GM13977 (cell line): ENCODE measurements around the gene MAN1B1.
A peak's percentile ranks its signal among the peaks of the same experiment; 100 is the strongest.

Experiments used
- DNase-seq: peaks from one replicate; pipeline ENCODE4 v3.0.0; 2012; ENCODE audit warnings: low spot score
- in situ Hi-C: fragments of 300-500 bp; cut with MboI; formaldehyde crosslinking; loops from one replicate; pipeline ENCODE4 v1.12.0; 2022; ENCODE audit warnings: low sequenced_read_pairs, low pct_unique_long_range_greater_than_20kb, mixed read lengths, inconsistent platforms; ENCODE audit not compliant: unreplicated experiment
- TF ChIP-seq, protein P1 (sequence below): IDR thresholded peaks from 2 replicates; pipeline ENCODE4 v1.5.1; 2012; ENCODE audit warnings: mild to moderate bottlenecking, control low read depth; ENCODE audit not compliant: insufficient read depth; ENCODE audit errors: extremely low read depth, missing control alignments

The MAN1B1 gene

DNA sequence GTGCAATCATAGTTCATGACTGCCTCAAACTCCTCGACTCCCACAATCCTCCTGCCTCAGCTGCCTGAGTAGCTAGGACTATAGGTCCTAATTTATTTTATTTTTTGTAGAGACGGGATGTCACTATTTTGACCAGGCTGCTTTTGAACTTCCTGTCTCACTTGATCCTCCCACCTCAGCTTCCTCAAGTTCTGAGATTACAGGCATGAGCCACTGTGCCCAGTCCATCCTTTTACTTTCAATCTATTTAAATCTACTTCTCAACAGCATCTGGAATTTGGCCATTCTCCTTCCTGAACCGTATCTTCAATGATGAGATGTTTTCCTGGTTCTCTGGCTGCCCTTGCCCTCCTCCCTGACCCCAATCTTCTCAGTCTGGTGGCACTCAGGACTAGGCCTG, 40.0 kb downstream of the MAN1B1 start:
- TF ChIP-seq, protein P1, sequence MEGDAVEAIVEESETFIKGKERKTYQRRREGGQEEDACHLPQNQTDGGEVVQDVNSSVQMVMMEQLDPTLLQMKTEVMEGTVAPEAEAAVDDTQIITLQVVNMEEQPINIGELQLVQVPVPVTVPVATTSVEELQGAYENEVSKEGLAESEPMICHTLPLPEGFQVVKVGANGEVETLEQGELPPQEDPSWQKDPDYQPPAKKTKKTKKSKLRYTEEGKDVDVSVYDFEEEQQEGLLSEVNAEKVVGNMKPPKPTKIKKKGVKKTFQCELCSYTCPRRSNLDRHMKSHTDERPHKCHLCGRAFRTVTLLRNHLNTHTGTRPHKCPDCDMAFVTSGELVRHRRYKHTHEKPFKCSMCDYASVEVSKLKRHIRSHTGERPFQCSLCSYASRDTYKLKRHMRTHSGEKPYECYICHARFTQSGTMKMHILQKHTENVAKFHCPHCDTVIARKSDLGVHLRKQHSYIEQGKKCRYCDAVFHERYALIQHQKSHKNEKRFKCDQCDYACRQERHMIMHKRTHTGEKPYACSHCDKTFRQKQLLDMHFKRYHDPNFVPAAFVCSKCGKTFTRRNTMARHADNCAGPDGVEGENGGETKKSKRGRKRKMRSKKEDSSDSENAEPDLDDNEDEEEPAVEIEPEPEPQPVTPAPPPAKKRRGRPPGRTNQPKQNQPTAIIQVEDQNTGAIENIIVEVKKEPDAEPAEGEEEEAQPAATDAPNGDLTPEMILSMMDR = no peak
- in situ Hi-C loops = loop anchor here (10.0 kb wide), 1 partner anchor 98 kb away; the partner anchor contains the start of genes CYSRT1, RNF208 and RNF224
- no peak for DNase-seq

DNA sequence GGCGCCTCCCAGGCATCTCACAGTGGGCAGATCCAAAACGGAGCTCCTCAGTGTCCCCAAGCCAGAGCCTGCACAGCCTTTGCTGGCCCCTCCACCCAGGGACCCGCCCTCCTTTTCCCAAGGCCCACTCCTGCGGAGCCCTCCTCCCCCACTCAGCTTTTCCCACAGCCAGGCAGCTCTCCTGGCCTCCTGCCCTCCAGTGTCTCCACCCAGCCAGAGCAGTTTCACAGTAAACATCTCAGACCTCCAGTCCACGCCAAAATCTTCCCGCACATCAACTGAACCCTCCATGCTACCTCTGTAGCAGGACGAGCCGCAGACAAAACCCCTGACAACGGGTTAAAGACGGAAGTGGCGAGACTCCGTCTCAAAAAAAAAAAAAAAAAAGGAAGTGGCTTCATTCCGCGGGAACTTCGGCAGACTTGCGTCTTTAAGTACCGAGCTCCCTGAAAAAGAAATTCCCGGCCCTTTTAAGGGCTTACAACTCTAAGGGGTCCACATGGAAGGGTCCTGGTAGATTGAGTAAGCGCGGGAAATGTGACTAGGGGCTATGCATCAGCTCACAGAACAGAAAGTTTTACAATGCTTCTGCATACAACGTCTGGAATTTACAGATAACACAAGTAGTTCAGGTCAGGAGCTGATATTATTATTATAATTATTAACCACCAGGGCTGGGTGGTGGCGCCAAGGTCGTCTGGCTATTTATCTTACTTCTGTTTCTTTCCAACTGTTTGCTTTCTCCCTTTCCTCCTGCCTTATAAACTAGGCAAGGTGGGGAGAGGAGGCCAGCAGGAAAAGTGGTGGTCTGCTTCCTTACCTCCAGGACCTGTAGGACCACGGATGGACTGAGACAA, 40.7 kb downstream of the MAN1B1 start:
- in situ Hi-C loops = loop anchor here (10.0 kb wide), 1 partner anchor 97 kb away; the partner anchor contains the start of genes CYSRT1, RNF208 and RNF224
- TF ChIP-seq, protein P1 = no peak
- DNase-seq = no peak

DNA sequence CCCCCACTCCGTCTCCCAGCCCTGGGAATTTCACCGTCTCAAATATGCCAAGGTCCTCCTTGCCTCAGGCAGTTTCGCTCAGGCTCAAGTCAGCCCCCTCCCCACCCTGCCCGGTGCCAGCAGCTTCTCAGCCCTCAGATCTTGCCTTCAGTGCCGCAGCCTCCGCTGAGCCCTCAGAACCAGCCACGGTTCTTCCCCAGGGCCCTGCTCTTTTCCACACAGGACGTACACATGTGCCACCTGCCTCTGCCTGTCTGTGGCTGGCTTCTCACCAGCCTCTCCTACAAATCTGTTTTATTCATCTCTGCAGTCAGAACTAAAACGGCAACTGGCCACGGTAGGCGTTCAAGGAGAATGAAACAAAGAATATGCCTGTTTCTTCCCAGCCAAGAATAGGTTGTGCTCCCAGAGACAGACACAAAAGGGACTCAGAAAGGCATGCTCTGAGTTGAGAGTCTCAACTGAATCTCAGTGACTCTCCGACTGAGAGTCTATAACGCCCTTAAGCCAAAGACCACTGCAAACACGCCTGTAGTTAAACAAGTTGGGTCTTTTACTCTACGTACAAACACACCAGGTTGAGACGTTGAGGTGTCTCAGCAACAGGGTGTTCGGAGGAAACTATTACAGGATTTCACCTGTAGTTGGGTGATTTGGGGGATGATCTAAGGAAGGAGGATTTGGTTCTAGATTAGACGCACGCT, 41.5 kb downstream of the MAN1B1 start:
- in situ Hi-C loops = loop anchor here (10.0 kb wide), 1 partner anchor 96 kb away; the partner anchor contains the start of genes CYSRT1, RNF208 and RNF224
- DNase-seq = no peak
- TF ChIP-seq, protein P1 = no peak

DNA sequence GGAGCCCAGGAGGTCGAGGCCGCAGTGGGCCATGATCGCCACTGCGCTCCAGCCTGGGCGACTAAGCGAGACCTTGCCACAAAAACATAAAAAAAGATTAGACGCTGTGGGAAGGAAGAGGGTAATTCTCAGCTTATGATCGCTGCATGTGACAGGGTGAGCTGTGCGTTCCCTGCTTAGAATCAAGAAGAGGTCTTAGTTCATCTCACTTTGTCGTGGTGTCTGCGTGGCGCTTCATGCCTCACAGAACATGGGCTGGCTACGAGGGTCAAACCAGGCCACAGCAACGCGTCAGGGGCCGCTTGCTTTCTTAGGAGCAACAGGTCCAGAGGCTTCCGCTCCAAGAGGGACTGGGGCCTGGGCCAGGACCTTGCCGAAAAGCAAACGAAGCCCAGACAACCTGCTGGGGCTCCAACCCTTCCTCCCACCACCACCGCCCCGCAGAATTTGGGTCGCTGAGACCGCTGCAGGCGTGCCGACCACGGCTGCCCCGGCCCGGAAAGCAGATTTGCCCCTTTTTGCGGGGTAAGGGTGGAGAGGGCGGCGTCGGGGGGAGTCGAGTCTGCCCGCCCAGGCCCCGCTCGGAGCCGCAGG, 42.2 kb downstream of the MAN1B1 start:
- no peak for DNase-seq
- TF ChIP-seq, protein P1 = no peak
- in situ Hi-C loops = loop anchor here (10.0 kb wide), 1 partner anchor 96 kb away; the partner anchor contains the start of genes CYSRT1, RNF208 and RNF224

DNA sequence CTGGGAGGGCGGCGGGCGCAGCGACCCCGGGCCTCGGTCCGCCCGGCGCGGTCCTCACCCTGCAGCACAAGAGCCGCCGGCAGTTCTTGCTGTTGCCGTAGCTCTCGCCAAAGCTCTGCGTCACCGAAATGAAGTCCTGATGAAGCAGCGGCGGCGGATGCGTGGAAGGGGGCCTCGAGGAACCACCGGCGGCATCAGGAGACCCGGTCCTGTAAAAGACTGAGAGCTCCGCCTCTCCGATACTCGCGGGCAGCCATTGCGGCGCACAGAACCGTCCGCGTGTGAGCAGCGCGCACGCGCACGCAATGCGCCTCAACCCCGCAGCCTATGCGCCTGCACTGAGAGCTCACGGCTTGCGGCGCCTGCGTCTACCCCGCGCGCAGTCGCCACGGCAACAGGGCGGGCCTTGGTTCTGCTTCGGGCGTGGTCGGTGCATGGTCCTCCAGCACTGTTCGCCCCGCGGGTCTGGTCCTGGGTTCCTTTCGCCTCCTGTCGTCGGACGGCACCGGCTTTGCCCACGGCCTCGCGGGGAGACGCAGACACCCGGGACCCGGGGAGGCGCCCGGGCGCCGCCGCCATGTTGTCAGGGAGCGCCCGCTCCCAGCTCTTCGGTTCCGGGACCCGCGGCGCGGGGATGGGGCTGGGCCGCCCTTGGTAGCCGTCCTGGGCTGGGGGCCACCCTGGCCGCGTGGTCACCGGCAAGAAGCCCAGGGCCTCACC, 42.8 kb downstream of the MAN1B1 start:
- in situ Hi-C loops = loop anchor here (10.0 kb wide), 1 partner anchor 95 kb away; the partner anchor contains the start of genes CYSRT1, RNF208 and RNF224
- TF ChIP-seq, protein P1 = no peak

More for the DNA sequence above, 42.8 kb downstream of the MAN1B1 start:
- peak; percentile 98 for DNase-seq
